OCI-LY3 (cell line): ENCODE results near the gene THSD7B.

Experiments used
- H2AFZ ChIP-seq: fragments of 200-600, 300-600 bp; shearing (Covaris generic); 2 replicates; pipeline ENCODE4 v1.6.0; 2014; ENCODE audit warnings: antibody characterized with exemption, low read depth, low read length
- H3K27ac ChIP-seq: fragments of 200-600, 300-600 bp; sonication (generic); 2 replicates; pipeline ENCODE4 v1.5.1; 2014; ENCODE audit warnings: mild to moderate bottlenecking, low read length, moderate library complexity, mixed read lengths
- H3K27me3 ChIP-seq: fragments of 200-600, 300-600 bp; sonication (generic); 2 replicates; pipeline ENCODE4 v1.6.1; 2014; ENCODE audit warnings: low read depth, low read length, mixed read lengths
- H3K36me3 ChIP-seq: fragments of 200-600, 300-600 bp; sonication (generic); replicated peaks from 2 replicates; pipeline ENCODE3; 2014; ENCODE audit warnings: low read depth, low read length, mixed read lengths
- H3K4me1 ChIP-seq: fragments of 300-600, 200-600 bp; sonication (generic); 2 replicates; pipeline ENCODE4 v1.6.1; 2014; ENCODE audit warnings: low read length, mixed read lengths
- H3K4me2 ChIP-seq: fragments of 200-600, 300-600 bp; sonication (generic); 2 replicates; pipeline ENCODE4 v1.6.1; 2014; ENCODE audit warnings: low read length, mixed read lengths
- H3K4me3 ChIP-seq: fragments of 300-600, 200-600 bp; sonication (generic); 2 replicates; pipeline ENCODE4 v1.5.1; 2014; ENCODE audit warnings: antibody characterized with exemption, mild to moderate bottlenecking, low read length, moderate library complexity
- H3K79me2 ChIP-seq: fragments of 300-600, 200-600 bp; shearing (Covaris generic); 2 replicates; pipeline ENCODE4 v1.6.1; 2014; ENCODE audit warnings: mild to moderate bottlenecking, low read length, mixed read lengths
- H3K9ac ChIP-seq: fragments of 300-600, 200-600 bp; shearing (Covaris generic); 2 replicates; pipeline ENCODE4 v1.6.0; 2014; ENCODE audit warnings: mild to moderate bottlenecking, low read length, moderate library complexity
- H3K9me3 ChIP-seq: fragments of 200-600, 300-600 bp; shearing (Covaris generic); 2 replicates; pipeline ENCODE4 v1.6.1; 2014; ENCODE audit warnings: low read length, mixed read lengths; ENCODE audit not compliant: insufficient read depth
- H4K20me1 ChIP-seq: fragments of 200-600, 300-600 bp; sonication (generic); 2 replicates; pipeline ENCODE4 v1.6.1; 2016; ENCODE audit warnings: low read length, mixed read lengths; ENCODE audit not compliant: insufficient read depth
- CTCF ChIP-seq: fragments of 200-600, 300-600 bp; sonication (generic); IDR thresholded peaks from 2 replicates; pipeline ENCODE4 v1.5.1; 2014; ENCODE audit warnings: antibody characterized with exemption, low read length, low read depth
- EZH2phosphoT487 ChIP-seq: fragments of 200-600 bp; shearing (Covaris generic); IDR thresholded peaks from 2 replicates; pipeline ENCODE4 v1.6.1; 2018; ENCODE audit warnings: antibody characterized with exemption, mixed run types, low read depth

Gene THSD7B

GRCh38 chr2:136770384-136770783 is 5.0 kb downstream of the THSD7B start:
- Histone ChIP-seq H3K27ac (no peak overlapping the region), H4K20me1 (no peaks in the 10 kb centered on the region), H3K4me1 (no peaks in the 10 kb centered on the region), H3K9ac (no peak overlapping the region), H3K9me3 (no peaks in the 10 kb centered on the region), H3K36me3 (no peaks in the 10 kb centered on the region), H3K4me3 (no peak overlapping the region), H2AFZ (no peak overlapping the region), H3K79me2 (no peaks in the 10 kb centered on the region), H3K27me3 (no peaks in the 10 kb centered on the region), H3K4me2 (no peak overlapping the region)
- TF ChIP-seq EZH2phosphoT487 (no peak), CTCF (no peak)

GRCh38 chr2:136777391-136777790 is 12.0 kb downstream of the THSD7B start:
- Histone ChIP-seq H3K27me3 (no peaks in the 10 kb centered on the region), H3K4me1 (no peaks in the 10 kb centered on the region), H3K9ac (no peak overlapping the region), H2AFZ (no peak overlapping the region), H3K4me2 (no peak overlapping the region), H3K27ac (no peak overlapping the region), H3K79me2 (no peaks in the 10 kb centered on the region), H3K4me3 (no peak overlapping the region), H3K9me3 (no peaks in the 10 kb centered on the region), H4K20me1 (no peaks in the 10 kb centered on the region), H3K36me3 (no peaks in the 10 kb centered on the region)
- TF ChIP-seq CTCF (no peak), EZH2phosphoT487 (no peak)

- H3K4me3 ChIP-seq, result no peak overlapping the region
- no peak overlapping the region for H3K27ac ChIP-seq
- TF ChIP-seq EZH2phosphoT487 (no peak), CTCF (no peak)
- H3K4me1 ChIP-seq, result no peaks in the 10 kb centered on the region
- H3K36me3 ChIP-seq, result no peaks in the 10 kb centered on the region
- H4K20me1 ChIP-seq, result no peaks in the 10 kb centered on the region
- H3K27me3 ChIP-seq, result 0 out of 2 replicates have a peak, but pooled peaks cover 4% of the 10 kb centered on the region
- H2AFZ ChIP-seq, result no peak overlapping the region
- H3K4me2 ChIP-seq, result no peak overlapping the region
- H3K9me3 ChIP-seq, result no peaks in the 10 kb centered on the region
- H3K9ac ChIP-seq, result no peak overlapping the region
- no peaks in the 10 kb centered on the region for H3K79me2 ChIP-seq
Observed at GRCh38 chr2:136783856-136784255, 18.5 kb downstream of the THSD7B start.

GRCh38 chr2:136785215-136785614 is 19.9 kb downstream of the THSD7B start:
- no peaks in the 10 kb centered on the region for H3K79me2 ChIP-seq

More at GRCh38 chr2:136785215-136785614, 19.9 kb downstream of the THSD7B start:
- Histone ChIP-seq H2AFZ (no peak overlapping the region), H3K4me3 (no peak overlapping the region), H3K9me3 (no peaks in the 10 kb centered on the region), H3K27ac (no peak overlapping the region), H3K36me3 (no peaks in the 10 kb centered on the region), H4K20me1 (no peaks in the 10 kb centered on the region), H3K27me3 (0 out of 2 replicates have a peak, but pooled peaks cover 4% of the 10 kb centered on the region), H3K9ac (no peak overlapping the region), H3K4me1 (no peaks in the 10 kb centered on the region), H3K4me2 (no peak overlapping the region)
- TF ChIP-seq EZH2phosphoT487, result no peak
